SU-DHL-6 (cell line): ENCODE results near the gene RABGEF1.

Source experiments
- H2AFZ ChIP-seq: fragments of 200-600 bp; sonication (generic); 2 replicates; pipeline ENCODE4 v1.6.1; 2014; ENCODE audit warnings: low read depth, mild to moderate bottlenecking, moderate library complexity, mixed read lengths, antibody characterized with exemption, low read length; ENCODE audit not compliant: severe bottlenecking
- H3F3A ChIP-seq: fragments of 200-600 bp; shearing (Covaris generic); 2 replicates; pipeline ENCODE4 v1.6.0; 2016; ENCODE audit warnings: antibody characterized with exemption, mild to moderate bottlenecking; ENCODE audit not compliant: insufficient read depth
- H3K27ac ChIP-seq: fragments of 200-600 bp; sonication (generic); 2 replicates; pipeline ENCODE4 v1.5.1; 2016; ENCODE audit warnings: low read depth, mild to moderate bottlenecking, low read length, moderate library complexity, mixed read lengths
- H3K27me3 ChIP-seq: fragments of 200-600 bp; sonication (generic), shearing (Covaris generic); 2 replicates; pipeline ENCODE4 v1.6.0; 2014; ENCODE audit warnings: mild to moderate bottlenecking, low read length
- H3K36me3 ChIP-seq: fragments of 200-600 bp; sonication (generic); 2 replicates; pipeline ENCODE4 v1.6.1; 2014; ENCODE audit warnings: mild to moderate bottlenecking, low read length, mixed read lengths
- H3K4me2 ChIP-seq: fragments of 300-600, 200-600 bp; shearing (Covaris generic), sonication (generic); 2 replicates; pipeline ENCODE4 v1.6.0; 2014; ENCODE audit warnings: low read length, low read depth, mild to moderate bottlenecking; ENCODE audit not compliant: poor library complexity, severe bottlenecking
- H3K4me3 ChIP-seq: fragments of 200-600 bp; sonication (generic); 2 replicates; pipeline ENCODE4 v1.5.1; 2014; ENCODE audit warnings: antibody characterized with exemption, low read length, mild to moderate bottlenecking, mixed read lengths; ENCODE audit not compliant: insufficient read depth, poor library complexity, severe bottlenecking
- H3K79me2 ChIP-seq: fragments of 200-600 bp; sonication (generic); 2 replicates; pipeline ENCODE4 v1.6.1; 2014; ENCODE audit warnings: mild to moderate bottlenecking, low read length, moderate library complexity; ENCODE audit not compliant: insufficient read depth
- H3K9ac ChIP-seq: fragments of 200-600 bp; sonication (generic); 2 replicates; pipeline ENCODE4 v1.7.0; 2014; ENCODE audit warnings: mild to moderate bottlenecking, low read length
- H3K9me2 ChIP-seq: fragments of 200-600 bp; sonication (generic); replicated peaks from 2 replicates; pipeline ENCODE4 v1.6.1; 2014; ENCODE audit warnings: low read length; ENCODE audit not compliant: insufficient read depth
- H3K9me3 ChIP-seq: fragments of 200-600 bp; sonication (generic); 2 replicates; pipeline ENCODE4 v1.6.1; 2014; ENCODE audit warnings: low read length, mixed read lengths; ENCODE audit not compliant: insufficient read depth
- H4K20me1 ChIP-seq: fragments of 200-600 bp; sonication (generic); 2 replicates; pipeline ENCODE4 v1.6.1; 2014; ENCODE audit warnings: low read depth, mild to moderate bottlenecking, antibody characterized with exemption, low read length, moderate library complexity, mixed read lengths
- CTCF ChIP-seq: fragments of 200-600 bp; sonication (generic); IDR thresholded peaks from one replicate; pipeline ENCODE4 v1.5.1; 2017; ENCODE audit warnings: antibody characterized with exemption, mild to moderate bottlenecking, low read length, moderate library complexity; ENCODE audit not compliant: insufficient read depth, poor library complexity, severe bottlenecking
- EZH2phosphoT487 ChIP-seq: fragments of 200-600 bp; sonication (generic), shearing (Covaris generic); conservative IDR thresholded peaks from 2 replicates; pipeline ENCODE4 v1.6.1; 2018; ENCODE audit warnings: mild to moderate bottlenecking, antibody characterized with exemption, low read length, moderate library complexity, mixed read lengths

Gene RABGEF1

GRCh38 chr7:66860767-66861166, 120.2 kb downstream of the RABGEF1 start:
- H3K9me2 ChIP-seq, result no peaks in the 10 kb centered on the region
- no peak overlapping the region for H3K9ac ChIP-seq
- H3K4me3 ChIP-seq, result no peak overlapping the region
- no peaks in the 10 kb centered on the region for H3K27me3 ChIP-seq
- H3K4me2 ChIP-seq, result no peak overlapping the region
- TF ChIP-seq CTCF, result no peak
- TF ChIP-seq EZH2phosphoT487, result no peak
- H3K27ac ChIP-seq, result no peak overlapping the region
- no peak overlapping the region for H2AFZ ChIP-seq
- no peaks in the 10 kb centered on the region for H4K20me1 ChIP-seq
- 0 out of 2 replicates have a peak, but pooled peaks cover 5% of the 10 kb centered on the region for H3F3A ChIP-seq
- H3K9me3 ChIP-seq, result no peaks in the 10 kb centered on the region
- 0 out of 2 replicates have a peak, but pooled peaks cover 5% of the 10 kb centered on the region for H3K36me3 ChIP-seq
- H3K79me2 ChIP-seq, result no peaks in the 10 kb centered on the region
